Adipocyte (in vitro differentiated cells): ENCODE results near the gene HMHB1.

Source experiments
- DNase-seq: peaks from one replicate; pipeline ENCODE4 v3.0.0-alpha.2; 2015; ENCODE audit warnings: low read depth
- H3K27me3 ChIP-seq: replicated peaks from 2 replicates; pipeline ENCODE4 v1.7.0; 2013; ENCODE audit warnings: mild to moderate bottlenecking, low read length, moderate library complexity; ENCODE audit not compliant: control insufficient read depth, insufficient read depth
- H3K36me3 ChIP-seq: 2 replicates; pipeline ENCODE4 v1.7.0; 2013; ENCODE audit warnings: low read length, mild to moderate bottlenecking, moderate library complexity; ENCODE audit not compliant: control insufficient read depth, insufficient read depth, severe bottlenecking
- H3K4me1 ChIP-seq: 2 replicates; pipeline ENCODE4 v1.7.0; 2013; ENCODE audit warnings: mild to moderate bottlenecking, low read length, moderate library complexity; ENCODE audit not compliant: control insufficient read depth, insufficient read depth
- H3K4me3 ChIP-seq: 2 replicates; pipeline ENCODE4 v1.7.0; 2013; ENCODE audit warnings: mild to moderate bottlenecking, low read length, moderate library complexity
- H3K9ac ChIP-seq: 2 replicates; pipeline ENCODE4 v1.7.0; 2013; ENCODE audit warnings: mild to moderate bottlenecking, low read length, moderate library complexity
- H3K9me3 ChIP-seq: 2 replicates; pipeline ENCODE4 v1.7.0; 2013; ENCODE audit warnings: mild to moderate bottlenecking, low read length, moderate library complexity; ENCODE audit not compliant: control insufficient read depth

The HMHB1 gene

GRCh38 chr5:143836161-143836725, 24.3 kb downstream of the HMHB1 start:
- H3K9ac ChIP-seq: no peak overlapping the region
- DNase-seq: peak; percentile 56
- no peaks in the 10 kb centered on the region for H3K9me3 ChIP-seq
- H3K27me3 ChIP-seq: no peaks in the 10 kb centered on the region
- peaks cover 15% of the 10 kb centered on the region for H3K4me1 ChIP-seq
- no peak overlapping the region for H3K4me3 ChIP-seq
- H3K36me3 ChIP-seq: no peaks in the 10 kb centered on the region

GRCh38 chr5:143837306-143837848, 25.4 kb downstream of the HMHB1 start:
- Histone ChIP-seq H3K27me3 (no peaks in the 10 kb centered on the region), H3K9ac (peak overlapping the region; percentile 22), H3K4me1 (peaks cover 15% of the 10 kb centered on the region), H3K4me3 (peak overlapping the region; percentile 23), H3K9me3 (no peaks in the 10 kb centered on the region), H3K36me3 (no peaks in the 10 kb centered on the region)
- DNase-seq: peak; percentile 77

- no peaks in the 10 kb centered on the region for H3K9me3 ChIP-seq
- H3K4me1 ChIP-seq: peaks cover 15% of the 10 kb centered on the region
- no peak for DNase-seq
- H3K9ac ChIP-seq: no peak overlapping the region
- H3K27me3 ChIP-seq: no peaks in the 10 kb centered on the region
- H3K4me3 ChIP-seq: no peak overlapping the region
- H3K36me3 ChIP-seq: no peaks in the 10 kb centered on the region
Observed at GRCh38 chr5:143841446-143841845, 29.5 kb downstream of the HMHB1 start.

GRCh38 chr5:143842920-143843319, 31.0 kb downstream of the HMHB1 start:
- no peaks in the 10 kb centered on the region for H3K9me3 ChIP-seq
- H3K36me3 ChIP-seq: no peaks in the 10 kb centered on the region
- no peaks in the 10 kb centered on the region for H3K27me3 ChIP-seq
- no peak overlapping the region for H3K4me3 ChIP-seq
- no peak overlapping the region for H3K9ac ChIP-seq
- DNase-seq: no peak
- H3K4me1 ChIP-seq: peaks cover 6% of the 10 kb centered on the region

- H3K27me3 ChIP-seq: no peaks in the 10 kb centered on the region
- no peaks in the 10 kb centered on the region for H3K36me3 ChIP-seq
- H3K9ac ChIP-seq: no peak overlapping the region
- no peak overlapping the region for H3K4me3 ChIP-seq
- peaks cover under 1% of the 10 kb centered on the region for H3K4me1 ChIP-seq
- no peaks in the 10 kb centered on the region for H3K9me3 ChIP-seq
- DNase-seq: no peak
Observed at GRCh38 chr5:143843461-143843860, 31.5 kb downstream of the HMHB1 start.

GRCh38 chr5:143850050-143850683, 38.2 kb downstream of the HMHB1 start:
- Histone ChIP-seq H3K4me1 (peaks cover 7% of the 10 kb centered on the region), H3K36me3 (no peaks in the 10 kb centered on the region), H3K4me3 (peak overlapping the region; percentile 45), H3K9ac (peak overlapping the region; percentile 27), H3K9me3 (no peaks in the 10 kb centered on the region), H3K27me3 (no peaks in the 10 kb centered on the region)
- no peak for DNase-seq

- Histone ChIP-seq H3K9me3 (no peaks in the 10 kb centered on the region), H3K27me3 (no peaks in the 10 kb centered on the region), H3K36me3 (no peaks in the 10 kb centered on the region), H3K4me1 (peaks cover 7% of the 10 kb centered on the region), H3K4me3 (no peak overlapping the region), H3K9ac (no peak overlapping the region)
- no peak for DNase-seq
Observed at GRCh38 chr5:143851383-143851782, 39.4 kb downstream of the HMHB1 start.

GRCh38 chr5:143860211-143860610, 48.2 kb downstream of the HMHB1 start:
- Histone ChIP-seq H3K9me3 (no peaks in the 10 kb centered on the region), H3K27me3 (no peaks in the 10 kb centered on the region), H3K4me3 (no peak overlapping the region), H3K9ac (no peak overlapping the region), H3K36me3 (no peaks in the 10 kb centered on the region), H3K4me1 (peaks cover 5% of the 10 kb centered on the region)
- DNase-seq: no peak

- H3K9ac ChIP-seq: no peak overlapping the region
- H3K27me3 ChIP-seq: no peaks in the 10 kb centered on the region
- H3K4me1 ChIP-seq: peaks cover 9% of the 10 kb centered on the region
- no peaks in the 10 kb centered on the region for H3K36me3 ChIP-seq
- no peaks in the 10 kb centered on the region for H3K9me3 ChIP-seq
- H3K4me3 ChIP-seq: no peak overlapping the region
- no peak for DNase-seq
Observed at GRCh38 chr5:143862271-143862670, 50.3 kb downstream of the HMHB1 start.

GRCh38 chr5:143865426-143866025, 53.6 kb downstream of the HMHB1 start:
- peaks cover 9% of the 10 kb centered on the region for H3K4me1 ChIP-seq
- no peaks in the 10 kb centered on the region for H3K9me3 ChIP-seq
- DNase-seq: peak; percentile 7
- H3K27me3 ChIP-seq: no peaks in the 10 kb centered on the region
- H3K9ac ChIP-seq: no peak overlapping the region
- H3K4me3 ChIP-seq: no peak overlapping the region
- H3K36me3 ChIP-seq: no peaks in the 10 kb centered on the region
